ENCODE measurements around the gene FLNA.
A peak's percentile ranks its signal among the peaks of the same experiment; 100 is the strongest.

FLNA gene

DNA sequence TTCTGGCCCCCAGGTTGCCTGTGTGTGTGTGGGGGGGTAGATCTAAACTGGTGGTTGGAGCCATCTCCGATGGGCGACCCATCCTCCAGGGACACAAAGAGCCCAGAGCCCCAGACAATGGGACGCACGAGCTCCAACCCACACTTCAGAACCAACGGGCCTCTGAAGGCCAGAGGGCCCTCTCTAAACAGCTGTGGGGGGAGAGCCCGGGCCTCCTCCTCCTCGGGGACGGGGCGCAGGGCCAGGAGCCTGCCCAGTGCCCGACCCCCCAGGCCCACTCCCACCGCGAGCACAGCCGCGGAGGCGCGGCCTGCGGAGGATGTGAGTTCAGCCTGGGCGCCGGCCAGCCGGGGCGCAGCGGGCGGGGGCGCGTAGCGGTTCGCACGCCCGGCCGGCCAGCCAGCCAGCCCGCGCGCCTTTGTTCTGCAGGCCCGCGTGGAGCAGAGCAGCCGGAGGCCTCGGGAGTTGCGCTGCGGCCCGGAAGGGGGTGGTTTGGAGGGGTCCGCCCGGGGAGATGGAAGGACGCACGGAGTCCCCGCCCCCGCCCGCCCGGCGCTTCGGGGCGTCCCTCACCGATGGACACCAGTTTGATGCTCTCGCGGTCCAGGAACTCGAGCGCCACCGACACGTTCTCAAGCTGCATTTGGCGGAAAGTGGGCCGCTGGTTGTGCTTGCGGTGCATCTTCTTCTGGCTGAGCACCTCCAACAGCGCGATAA is 4.0 kb downstream of the FLNA start:
- TF ChIP-seq, protein P1, sequence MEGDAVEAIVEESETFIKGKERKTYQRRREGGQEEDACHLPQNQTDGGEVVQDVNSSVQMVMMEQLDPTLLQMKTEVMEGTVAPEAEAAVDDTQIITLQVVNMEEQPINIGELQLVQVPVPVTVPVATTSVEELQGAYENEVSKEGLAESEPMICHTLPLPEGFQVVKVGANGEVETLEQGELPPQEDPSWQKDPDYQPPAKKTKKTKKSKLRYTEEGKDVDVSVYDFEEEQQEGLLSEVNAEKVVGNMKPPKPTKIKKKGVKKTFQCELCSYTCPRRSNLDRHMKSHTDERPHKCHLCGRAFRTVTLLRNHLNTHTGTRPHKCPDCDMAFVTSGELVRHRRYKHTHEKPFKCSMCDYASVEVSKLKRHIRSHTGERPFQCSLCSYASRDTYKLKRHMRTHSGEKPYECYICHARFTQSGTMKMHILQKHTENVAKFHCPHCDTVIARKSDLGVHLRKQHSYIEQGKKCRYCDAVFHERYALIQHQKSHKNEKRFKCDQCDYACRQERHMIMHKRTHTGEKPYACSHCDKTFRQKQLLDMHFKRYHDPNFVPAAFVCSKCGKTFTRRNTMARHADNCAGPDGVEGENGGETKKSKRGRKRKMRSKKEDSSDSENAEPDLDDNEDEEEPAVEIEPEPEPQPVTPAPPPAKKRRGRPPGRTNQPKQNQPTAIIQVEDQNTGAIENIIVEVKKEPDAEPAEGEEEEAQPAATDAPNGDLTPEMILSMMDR (IDR thresholded peaks at IDR 0.05; ENCODE audit: extremely low read depth, missing control alignments): no peak
- no peak for DNase-seq (ENCODE audit: low spot score)

GRCh38 chrX:154369449-154370299 is 4.8 kb downstream of the FLNA start:
- DNase-seq (ENCODE audit: low spot score): peak; percentile 50

DNA sequence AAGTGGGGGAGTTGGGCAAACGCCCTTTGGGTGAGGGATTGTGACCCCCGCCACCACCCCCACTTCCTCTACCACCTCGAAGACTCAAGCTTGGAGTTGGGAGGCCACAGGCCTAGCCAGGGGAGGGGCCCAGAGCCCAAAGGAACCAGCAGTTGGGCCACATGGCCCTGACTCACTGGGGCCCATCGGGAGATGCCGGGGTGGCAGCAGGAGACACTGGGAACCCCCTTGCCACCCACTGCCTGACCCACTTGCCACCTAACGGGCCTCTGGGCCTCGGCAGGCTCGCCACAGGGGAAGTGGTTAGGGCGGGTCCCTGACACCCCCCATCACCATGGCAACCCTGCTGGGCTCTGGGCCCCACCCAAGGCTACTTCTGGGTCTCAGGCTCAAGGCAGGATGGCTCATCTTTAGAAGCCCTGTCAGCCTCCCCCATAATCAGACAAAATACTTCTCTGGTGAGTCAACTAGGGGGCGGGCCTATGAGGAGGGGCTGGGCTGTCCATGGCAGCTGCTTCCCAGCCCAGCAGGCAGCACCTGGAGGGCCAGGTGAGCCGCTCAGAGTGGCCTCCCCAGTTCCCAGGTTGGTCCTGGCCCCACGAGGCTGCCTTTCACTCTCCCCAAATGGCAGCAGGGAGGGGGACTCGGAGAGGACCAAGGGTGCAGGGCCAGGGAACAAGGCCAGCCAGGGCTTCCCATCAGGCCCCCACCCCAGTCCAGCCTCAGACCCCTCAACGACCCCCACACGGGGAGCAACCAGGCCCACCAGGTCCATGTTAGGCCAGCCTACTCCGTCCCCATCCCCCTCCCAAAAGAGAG is 5.6 kb downstream of the FLNA start:
- DNase-seq (ENCODE audit: low spot score): peak; percentile 68
- TF ChIP-seq, protein P1 (IDR thresholded peaks at IDR 0.05; ENCODE audit: extremely low read depth, missing control alignments): no peak

More at GRCh38 chrX:154369449-154370299, 4.8 kb downstream of the FLNA start:
- TF ChIP-seq, protein P1 (IDR thresholded peaks at IDR 0.05; ENCODE audit: extremely low read depth, missing control alignments): no peak

- TF ChIP-seq, protein P1 (IDR thresholded peaks at IDR 0.05; ENCODE audit: extremely low read depth, missing control alignments): no peak
- DNase-seq (ENCODE audit: low spot score): no peak
Measured at GRCh38 chrX:154367474-154368308, 6.7 kb downstream of the FLNA start.

DNA sequence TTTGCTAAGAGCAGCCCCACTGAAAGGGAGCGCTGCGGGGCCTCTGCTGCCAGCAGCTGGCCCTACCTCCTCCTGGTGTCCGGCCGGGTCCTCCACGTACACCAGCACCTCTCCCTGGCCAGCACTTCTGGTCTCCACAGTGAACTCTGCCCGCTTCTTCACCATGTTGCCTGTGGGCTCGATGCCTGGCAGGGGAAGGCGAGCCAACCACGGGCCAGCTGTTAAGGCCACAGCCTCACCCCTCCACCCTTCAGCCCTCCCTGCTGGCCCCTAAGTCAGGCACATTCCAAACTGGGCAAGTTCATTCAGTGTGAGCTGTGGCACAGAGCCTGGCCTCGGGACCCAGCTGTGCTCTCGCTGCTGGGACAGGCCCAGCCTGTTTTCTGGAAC is 7.8 kb downstream of the FLNA start:
- no peak for DNase-seq (ENCODE audit: low spot score)
- TF ChIP-seq, protein P1 (IDR thresholded peaks at IDR 0.05; ENCODE audit: extremely low read depth, missing control alignments): no peak

GRCh38 chrX:154365997-154366665 is 8.3 kb downstream of the FLNA start:
- no peak for DNase-seq (ENCODE audit: low spot score)
- TF ChIP-seq, protein P1 (IDR thresholded peaks at IDR 0.05; ENCODE audit: extremely low read depth, missing control alignments): no peak

Data from GM20000 (cell line).